AG04449 (cell line): Measurements from ENCODE around the gene IDE.
"Not testable (repeated sequence)": the region's sequence is repeated elsewhere in the genome, so short reads cannot be mapped to it uniquely, and the experiment has no call there.

ENCODE experiments used
- CTCF ChIA-PET: fragments of 350-600 bp; formaldehyde crosslinking; extraction: SDS; loops from one replicate; lab custom pipeline; 2021; ENCODE audit warnings: antibody characterized with exemption; lab: Yijun Ruan, JAX
- POLR2A ChIA-PET: fragments of 400-600, 350-600 bp; formaldehyde crosslinking; extraction: SDS; loops from one replicate; lab custom pipeline; 2020; ENCODE audit warnings: antibody characterized with exemption, inconsistent platforms; lab: Yijun Ruan, JAX
- DNase-seq: peaks from one replicate; pipeline ENCODE4 v3.0.0-alpha.2; 2010; ENCODE audit warnings: low read depth, low spot score
- H3K4me3 ChIP-seq: 2 replicates; pipeline ENCODE4 v1.5.1; 2011; ENCODE audit warnings: low read depth, mild to moderate bottlenecking, control low read depth, low read length
- TF ChIP-seq, protein P1 (sequence below): IDR thresholded peaks from one replicate; pipeline ENCODE4 v1.5.1; 2011; ENCODE audit warnings: mild to moderate bottlenecking, moderate library complexity, low read length, control low read depth, inconsistent platforms; ENCODE audit not compliant: insufficient read depth; ENCODE audit errors: missing control alignments

IDE gene

DNA sequence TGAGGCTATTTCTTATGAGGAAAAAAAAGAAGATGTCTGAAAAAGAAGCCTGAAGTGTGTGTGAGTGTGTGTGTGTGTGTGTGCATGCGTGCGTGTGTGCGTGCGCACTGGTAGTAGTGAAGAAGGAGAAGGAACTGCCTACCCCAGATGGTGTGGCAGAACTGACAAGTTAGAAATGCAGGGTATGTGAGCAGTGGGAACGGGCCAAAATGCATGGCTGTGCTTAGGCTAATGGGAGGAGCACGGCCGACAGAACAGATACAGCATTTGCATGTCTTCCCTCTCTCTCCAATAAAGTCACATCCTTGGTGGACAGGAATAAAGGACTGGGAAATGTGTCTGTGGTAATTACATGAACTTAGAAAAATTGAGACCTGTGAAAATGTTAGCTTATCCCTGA lies 94.3 kb downstream of the IDE start:
- ChIA-PET CTCF (interaction anchor here (2.1 kb wide), 1 partner anchor 38 kb away, joined by 6 read pairs; no protein-coding TSS in a partner anchor), POLR2A (no interaction called here)
- TF ChIP-seq, protein P1, sequence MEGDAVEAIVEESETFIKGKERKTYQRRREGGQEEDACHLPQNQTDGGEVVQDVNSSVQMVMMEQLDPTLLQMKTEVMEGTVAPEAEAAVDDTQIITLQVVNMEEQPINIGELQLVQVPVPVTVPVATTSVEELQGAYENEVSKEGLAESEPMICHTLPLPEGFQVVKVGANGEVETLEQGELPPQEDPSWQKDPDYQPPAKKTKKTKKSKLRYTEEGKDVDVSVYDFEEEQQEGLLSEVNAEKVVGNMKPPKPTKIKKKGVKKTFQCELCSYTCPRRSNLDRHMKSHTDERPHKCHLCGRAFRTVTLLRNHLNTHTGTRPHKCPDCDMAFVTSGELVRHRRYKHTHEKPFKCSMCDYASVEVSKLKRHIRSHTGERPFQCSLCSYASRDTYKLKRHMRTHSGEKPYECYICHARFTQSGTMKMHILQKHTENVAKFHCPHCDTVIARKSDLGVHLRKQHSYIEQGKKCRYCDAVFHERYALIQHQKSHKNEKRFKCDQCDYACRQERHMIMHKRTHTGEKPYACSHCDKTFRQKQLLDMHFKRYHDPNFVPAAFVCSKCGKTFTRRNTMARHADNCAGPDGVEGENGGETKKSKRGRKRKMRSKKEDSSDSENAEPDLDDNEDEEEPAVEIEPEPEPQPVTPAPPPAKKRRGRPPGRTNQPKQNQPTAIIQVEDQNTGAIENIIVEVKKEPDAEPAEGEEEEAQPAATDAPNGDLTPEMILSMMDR, result no peak
- DNase-seq, result no peak
- H3K4me3 ChIP-seq, result no peak overlapping the region

DNA sequence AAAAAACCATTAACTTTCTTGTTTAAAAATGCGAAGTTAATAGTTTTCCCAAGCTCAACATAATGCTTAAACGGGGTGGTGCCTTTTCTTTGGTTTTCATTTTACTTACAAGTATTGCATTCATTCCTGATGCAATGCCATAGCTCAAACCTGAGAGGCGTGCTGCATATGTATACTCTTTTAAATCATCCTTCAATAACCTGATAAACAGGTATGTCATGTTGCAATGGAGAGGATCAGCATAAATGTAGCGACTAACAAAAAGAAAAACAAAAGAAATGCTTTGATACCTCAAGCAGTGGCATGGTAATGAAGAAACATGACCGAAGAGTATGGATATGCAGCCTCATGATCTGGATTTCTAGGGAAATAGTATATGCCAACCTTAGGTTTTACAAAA lies 95.4 kb downstream of the IDE start:
- H3K4me3 ChIP-seq, result no peak overlapping the region
- TF ChIP-seq, protein P1, result no peak
- POLR2A ChIA-PET, result no interaction called here
- no peak for DNase-seq
- CTCF ChIA-PET, result interaction anchor here (0.9 kb wide), 1 partner anchor 38 kb away, joined by 3 read pairs; no protein-coding TSS in a partner anchor

DNA sequence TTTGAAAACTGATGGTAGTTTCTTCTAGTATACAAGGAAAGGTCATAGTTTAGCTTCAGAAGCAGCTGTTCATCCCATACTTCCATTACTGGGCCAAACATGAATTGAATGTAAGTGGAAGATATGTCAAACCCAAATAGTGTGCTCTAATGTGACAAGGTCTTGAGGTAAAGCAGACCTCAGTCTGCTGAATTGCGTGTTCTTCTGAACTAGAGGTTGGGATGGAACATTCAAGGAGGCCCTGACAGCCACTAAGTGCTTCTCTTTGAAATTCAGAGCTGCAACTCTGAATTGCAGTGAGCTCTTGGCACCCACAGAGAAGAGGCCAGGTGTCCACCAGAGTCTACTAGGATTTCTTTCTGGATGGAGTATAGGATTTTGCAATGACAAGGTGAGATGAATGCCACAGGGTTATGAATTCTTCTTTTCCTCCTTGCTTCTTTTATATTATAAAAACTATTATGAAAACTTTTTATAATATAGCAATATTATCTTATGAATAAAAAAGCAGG lies 98.5 kb downstream of the IDE start:
- no peak overlapping the region for H3K4me3 ChIP-seq
- DNase-seq, result no peak
- POLR2A ChIA-PET, result no interaction called here
- CTCF ChIA-PET, result no interaction called here
- TF ChIP-seq, protein P1, result no peak

DNA sequence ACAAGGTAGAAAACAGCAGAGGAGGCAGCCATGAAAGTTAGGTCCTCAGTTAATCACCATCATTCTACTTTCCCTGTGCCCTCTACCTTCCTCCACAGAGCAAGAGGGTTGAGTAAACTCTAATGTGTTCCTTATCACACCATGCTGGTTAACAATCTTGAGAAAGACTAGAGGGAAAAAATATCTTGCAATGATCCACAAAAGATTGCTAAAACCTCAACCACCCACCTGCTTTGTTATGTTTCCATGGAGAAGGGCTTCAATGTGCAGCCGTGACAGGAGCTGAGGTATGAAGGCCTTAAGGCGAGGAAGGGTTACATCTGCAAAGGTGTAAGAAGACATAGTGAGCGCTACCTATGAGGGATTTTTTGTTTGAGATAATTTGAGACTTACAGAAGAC lies 103.9 kb downstream of the IDE start:
- no peak overlapping the region for H3K4me3 ChIP-seq
- no peak for DNase-seq
- POLR2A ChIA-PET, result no interaction called here
- CTCF ChIA-PET, result no interaction called here
- TF ChIP-seq, protein P1, result no peak

DNA sequence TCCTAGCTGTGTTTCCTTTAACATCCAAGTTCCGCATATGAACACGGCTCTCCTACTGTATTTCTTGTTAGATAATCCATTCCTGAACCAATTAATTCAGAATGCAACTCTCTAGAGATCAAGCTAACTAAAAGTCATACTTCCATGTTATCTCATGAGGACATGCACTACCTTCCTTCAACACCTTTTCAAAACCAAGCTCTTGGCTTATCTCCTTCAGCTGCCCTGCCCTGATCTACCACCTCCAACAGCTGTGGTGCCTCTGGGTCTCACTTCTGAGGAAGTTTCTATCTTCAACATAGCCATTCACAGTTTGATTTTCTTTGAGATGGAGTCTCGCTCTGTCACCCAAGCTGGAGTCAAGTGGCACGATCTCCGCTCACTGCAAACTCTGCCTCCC lies 109.5 kb downstream of the IDE start:
- no peak overlapping the region for H3K4me3 ChIP-seq
- TF ChIP-seq, protein P1, result no peak
- CTCF ChIA-PET, result interaction anchor here (1.3 to 1.8 kb wide), 2 partner anchors 9 to 13 kb away, joined by 4 to 6 read pairs; no protein-coding TSS in a partner anchor
- no peak for DNase-seq
- POLR2A ChIA-PET, result interaction anchor here (0.6 kb wide), 1 partner anchor 25 kb away, joined by 3 read pairs; no protein-coding TSS in a partner anchor

DNA sequence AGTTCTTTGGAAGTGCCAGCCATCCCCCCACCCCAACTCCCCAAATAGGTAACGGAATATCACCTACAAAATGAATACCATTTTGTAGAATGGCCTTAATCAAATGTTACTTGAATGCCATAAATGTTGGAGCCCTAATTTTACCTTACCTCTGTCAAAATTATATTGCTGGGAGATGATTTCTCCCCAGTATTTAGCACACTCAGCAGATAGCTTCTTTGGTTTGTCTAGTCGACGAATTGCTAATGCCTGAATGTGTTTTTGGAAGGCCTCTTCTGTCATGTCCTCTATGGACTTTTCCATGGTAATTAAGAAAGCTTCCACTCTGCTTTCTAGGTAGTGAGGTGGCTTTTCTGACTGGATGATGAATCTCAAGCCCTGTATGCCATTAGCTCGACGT lies 110.3 kb downstream of the IDE start:
- no peak for DNase-seq
- TF ChIP-seq, protein P1, result no peak
- no peak overlapping the region for H3K4me3 ChIP-seq
- POLR2A ChIA-PET, result no interaction called here
- CTCF ChIA-PET, result interaction anchor here (0.8 to 1.8 kb wide), 3 partner anchors 8 to 422 kb away, joined by 3 to 6 read pairs (median 4); no protein-coding TSS in a partner anchor

DNA sequence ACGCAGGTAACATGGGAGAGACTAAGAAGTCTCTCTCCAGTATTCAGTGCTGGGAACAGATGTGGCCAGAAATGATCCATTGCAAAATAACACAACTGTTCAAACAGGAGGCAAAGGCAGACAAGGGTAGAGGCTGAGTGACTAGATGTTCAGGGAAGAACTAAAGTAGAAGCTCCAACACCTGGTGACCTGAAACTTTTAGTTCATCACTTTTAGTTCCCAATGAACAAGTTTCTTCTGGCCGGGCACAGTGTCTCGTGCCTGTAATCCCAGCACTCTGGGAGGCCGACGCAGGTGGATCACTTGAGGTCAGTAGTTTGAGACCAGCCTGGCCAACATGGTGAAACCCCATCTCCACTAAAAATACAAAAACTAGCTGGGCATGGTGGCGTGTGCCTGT lies 118.9 kb downstream of the IDE start:
- CTCF ChIA-PET, result interaction anchor here (1.5 kb wide), 1 partner anchor 9 kb away, joined by 4 read pairs; no protein-coding TSS in a partner anchor
- H3K4me3 ChIP-seq, DNase-seq, POLR2A ChIA-PET: not testable (repeated sequence)
